Fibroblast of upper back skin (primary cell): ENCODE results near the gene COG8.
A peak's percentile ranks its signal among the peaks of the same experiment; 100 is the strongest.
"Not testable (repeated sequence)": the region's sequence is repeated elsewhere in the genome, so short reads cannot be mapped to it uniquely, and the experiment has no call there.

Experiments used
- DNase-seq: peaks from one replicate; pipeline ENCODE4 v3.0.0-alpha.2; 2013

COG8 gene

DNA sequence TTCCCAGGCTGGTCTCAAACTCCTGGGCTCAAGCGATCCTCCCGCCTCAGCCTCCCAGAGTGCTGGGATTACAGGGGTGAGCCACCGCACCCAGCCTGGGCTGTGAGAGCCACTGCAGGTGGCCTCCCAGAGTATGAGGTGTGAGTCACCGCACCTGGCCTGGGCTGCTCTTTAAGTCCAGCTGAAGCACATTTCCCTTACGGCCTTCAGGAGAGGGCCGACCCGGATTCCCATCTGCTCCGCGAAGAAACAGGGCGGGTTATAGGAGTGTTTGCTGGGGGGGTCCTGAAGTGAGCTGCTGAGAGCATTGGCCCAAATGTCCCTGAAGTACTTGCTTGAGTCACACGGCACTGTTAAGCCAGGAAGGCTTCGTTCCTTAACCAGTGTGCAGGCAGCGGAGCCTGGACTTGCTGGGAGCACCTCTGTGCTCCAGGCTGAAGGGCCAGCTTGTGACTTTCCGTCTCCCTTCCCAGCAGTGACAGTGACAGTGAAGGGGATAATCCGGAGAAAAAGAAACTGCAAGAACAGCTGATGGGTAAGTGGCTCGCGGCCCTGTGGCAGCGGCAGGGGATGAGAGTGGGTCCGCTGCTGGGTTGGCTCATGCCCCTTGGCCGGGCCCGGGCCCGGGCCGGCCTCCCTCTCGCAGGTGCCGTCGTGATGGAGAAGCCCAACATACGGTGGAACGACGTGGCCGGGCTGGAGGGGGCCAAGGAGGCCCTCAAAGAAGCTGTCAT, 21.0 kb downstream of the COG8 start:
- no peak for DNase-seq

DNA sequence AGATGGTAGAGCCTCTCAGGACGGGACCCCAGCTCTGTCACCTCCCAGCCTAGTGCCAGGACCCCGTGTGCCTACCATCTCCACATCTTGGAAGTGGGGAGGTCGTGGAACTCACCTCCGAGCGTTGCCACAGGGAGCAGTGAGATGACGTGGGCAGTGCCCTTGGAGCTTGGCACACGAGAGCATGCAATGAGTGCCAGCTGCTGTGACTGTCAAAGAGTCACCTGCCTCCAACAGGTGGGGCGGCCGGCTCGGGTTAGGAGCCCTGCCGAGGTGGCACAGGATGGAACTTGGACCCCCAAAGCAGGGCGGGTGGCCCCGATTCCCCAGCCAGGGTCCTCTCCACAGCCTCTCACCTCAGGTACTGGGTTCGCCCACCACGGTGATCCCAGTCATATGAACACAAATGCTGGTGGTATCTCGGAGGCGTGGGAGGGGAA, 22.7 kb downstream of the COG8 start:
- no peak for DNase-seq

DNA sequence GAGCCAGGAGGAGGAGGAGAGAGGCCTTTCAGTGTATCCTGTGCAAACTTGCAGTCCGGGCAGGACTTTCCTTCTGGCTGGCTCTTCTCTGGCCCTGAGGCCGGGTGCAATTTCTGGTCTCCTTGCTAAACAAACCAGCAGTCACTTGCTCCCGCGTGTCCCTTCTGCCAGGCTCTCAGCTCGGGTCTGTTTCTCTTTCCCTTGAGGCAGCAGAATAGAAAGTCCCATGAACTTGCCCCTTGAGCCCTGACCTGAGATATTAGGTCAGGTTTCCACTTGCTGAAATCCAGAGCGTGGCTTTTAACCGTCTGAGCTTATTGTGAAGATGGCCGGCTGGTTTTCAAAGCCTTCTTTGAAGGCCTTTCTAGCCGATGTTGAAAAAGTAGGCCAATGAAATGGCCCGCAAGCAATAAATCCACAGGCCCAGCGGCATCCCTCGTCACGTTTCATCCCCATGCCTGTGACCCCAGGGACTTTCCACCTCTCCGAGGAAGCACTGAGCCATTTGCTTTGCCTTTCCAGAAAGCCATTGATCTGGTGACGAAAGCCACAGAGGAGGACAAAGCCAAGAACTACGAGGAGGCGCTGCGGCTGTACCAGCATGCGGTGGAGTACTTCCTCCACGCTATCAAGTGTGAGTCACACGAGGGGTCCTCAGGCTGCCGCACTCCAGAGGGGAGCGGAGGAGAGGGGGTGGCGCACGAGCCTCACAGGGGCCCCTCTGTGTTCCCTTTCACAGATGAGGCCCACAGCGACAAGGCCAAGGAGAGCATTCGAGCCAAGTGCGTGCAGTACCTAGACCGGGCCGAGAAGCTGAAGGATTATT, 23.7 kb downstream of the COG8 start:
- DNase-seq: no peak

DNA sequence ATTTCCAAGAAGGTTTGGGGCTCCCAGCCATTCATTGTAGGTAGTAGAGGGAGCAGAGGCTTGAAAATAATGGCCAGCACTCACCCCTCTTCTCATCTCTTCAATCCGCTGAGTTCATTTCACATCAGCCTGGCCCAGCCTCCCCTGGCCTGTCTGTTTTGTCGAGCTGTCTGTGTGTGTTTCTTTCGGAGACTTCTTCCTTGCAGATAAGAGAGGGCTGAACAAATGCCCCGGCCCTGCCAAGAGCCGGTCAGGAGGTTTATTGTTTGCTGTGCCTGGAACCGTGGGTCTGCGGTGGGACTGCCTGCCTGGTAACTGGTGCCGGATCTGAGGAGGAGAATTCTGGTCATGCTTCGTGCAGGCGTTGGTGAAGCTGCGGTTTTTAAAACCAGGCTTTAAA, 24.8 kb downstream of the COG8 start:
- DNase-seq: no peak

DNA sequence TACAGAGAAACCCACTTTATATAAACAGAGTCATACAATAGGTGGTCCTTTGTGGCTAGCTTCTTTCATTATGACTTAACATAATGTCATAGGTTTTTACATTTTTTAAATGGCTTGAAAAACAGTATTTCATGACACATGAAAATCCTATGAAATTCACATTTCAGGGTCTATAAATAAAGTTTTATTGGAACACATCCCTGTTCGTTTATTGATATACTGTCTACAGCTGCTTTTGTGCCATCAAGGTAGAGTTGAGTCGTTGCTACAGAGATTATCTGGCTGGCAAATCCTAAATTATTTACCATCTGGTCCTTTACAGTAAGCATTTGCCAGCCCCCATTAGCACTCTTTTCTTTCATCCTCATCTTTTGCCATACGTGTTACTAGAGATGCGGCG, 25.9 kb downstream of the COG8 start:
- DNase-seq: no peak

DNA sequence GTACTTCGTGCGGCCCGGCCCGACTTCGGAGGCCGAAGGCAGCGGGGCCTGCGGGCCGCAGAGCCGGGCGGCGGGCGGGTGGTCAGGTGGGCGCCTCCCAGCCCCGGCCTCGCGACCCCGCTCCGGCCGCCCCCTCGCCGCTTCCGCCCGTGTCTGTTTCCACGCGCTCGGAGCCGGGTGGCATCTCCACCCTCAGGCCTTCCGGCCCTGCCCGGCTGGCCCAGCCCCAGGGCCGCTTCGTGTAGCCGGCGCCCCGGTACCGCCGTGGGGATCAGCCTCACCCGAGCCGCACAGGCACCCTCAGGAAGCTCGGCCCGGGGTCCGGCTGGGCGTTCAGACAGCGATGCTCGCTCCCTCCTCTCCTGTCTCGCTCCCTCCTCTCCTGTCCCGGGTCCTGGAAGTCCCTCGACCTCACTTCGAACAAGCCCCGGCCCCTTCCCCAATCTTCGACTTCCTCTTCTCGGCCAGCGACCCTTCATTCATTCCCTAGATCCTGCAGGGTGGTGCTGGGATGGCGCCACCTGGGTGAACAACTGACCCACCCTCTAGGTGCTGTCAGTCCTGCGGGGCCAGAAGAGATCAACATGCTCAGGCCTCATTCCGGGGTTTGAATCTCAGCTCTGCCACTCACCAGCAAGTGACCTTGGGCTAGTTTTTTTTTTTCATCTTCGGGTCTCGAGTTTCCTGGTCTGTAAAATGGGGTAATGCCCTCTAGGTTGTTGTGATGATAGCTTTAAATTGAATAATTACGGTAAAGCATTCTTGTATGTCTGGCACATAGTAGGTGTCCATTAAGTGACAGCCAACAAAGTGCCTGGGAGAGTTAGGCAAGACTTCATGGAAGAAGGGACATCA, 27.6 kb downstream of the COG8 start:
- DNase-seq: no peak

DNA sequence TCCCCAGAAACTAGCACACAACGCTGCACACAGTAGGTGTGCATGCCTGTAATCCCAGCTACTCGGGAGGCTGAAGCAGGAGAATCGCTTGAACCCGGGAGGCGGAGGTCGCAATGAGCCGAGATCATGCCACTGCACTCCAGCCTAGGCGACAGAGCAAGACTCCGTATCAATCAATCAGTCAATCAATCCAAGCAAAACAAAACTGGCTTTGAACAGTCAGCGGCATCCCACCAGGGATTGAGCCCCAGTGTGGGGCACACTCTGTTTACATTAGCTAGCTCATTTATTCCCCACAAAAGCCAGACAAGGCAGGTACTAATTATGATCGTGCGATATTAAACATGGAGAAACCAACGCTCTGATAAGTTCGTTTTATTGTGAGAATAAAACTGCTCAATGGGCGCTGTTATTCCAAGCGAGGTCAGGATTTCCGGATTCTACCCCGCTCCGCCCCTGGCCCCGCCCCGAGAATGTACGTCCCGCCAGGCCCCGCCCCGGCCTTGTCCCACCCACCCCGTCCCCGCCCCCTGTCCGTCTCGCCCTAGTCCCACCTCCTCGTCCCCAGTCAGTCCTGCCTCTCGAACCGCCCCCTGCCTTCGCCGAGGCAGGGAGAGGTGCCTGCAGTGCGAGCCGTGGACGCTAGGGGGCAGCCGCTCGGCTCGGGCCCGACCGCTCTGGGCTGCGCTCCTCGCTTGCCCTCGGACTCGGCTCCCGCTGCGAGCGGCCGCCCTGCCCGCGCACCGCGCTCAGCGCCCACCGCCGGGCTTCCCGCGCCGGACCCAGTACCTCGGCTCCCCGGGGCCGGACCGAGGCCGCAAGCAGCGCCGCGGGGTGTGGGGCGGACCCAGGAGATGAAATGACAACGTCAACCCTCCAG, 28.5 kb downstream of the COG8 start, which contains the start of gene VPS4A:
VPS4A (plus strand) TSS at position 698 of the 880 bp plus-strand sequence; CDS start at position 860, 162 bp downstream.
- DNase-seq: peak; percentile 96

DNA sequence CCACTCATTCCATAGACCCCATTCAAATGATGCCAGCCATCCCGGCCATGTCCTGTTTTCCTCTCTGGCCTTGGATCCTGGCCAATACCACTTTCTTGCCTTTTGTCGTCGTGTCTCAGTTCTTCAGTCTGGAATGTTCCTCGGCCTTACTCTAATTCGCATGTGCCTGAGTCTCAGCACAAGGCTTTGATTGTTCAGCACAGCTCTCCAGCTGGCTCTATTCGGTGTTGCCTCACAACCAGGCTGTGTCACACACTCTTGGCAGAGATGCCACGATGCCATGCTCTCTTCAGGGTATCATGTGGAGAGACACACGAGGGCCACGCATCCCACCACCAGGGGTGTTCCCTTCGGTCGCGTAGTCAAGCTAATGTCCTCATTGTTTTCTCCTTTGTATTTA, 30.0 kb downstream of the COG8 start:
- DNase-seq: no peak

DNA sequence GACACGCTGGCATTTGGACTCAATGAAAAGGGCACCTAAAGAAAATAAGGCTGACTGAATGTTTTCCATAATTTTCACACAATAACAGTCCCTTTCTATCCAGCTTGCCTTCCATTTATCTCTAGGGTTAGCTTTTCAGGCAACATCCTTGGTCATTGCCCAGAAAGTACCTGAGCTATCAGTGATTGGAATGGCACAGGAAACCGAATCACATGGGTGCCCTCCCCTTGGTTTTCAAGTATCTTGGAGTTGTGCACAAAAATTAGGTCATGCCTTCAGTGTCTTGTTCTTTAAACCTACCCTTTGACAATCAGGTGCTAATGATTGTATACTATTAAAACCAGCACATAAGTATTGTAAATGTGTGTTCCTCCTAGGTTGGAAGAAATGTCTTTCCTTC, 31.5 kb downstream of the COG8 start:
- DNase-seq: no peak

DNA sequence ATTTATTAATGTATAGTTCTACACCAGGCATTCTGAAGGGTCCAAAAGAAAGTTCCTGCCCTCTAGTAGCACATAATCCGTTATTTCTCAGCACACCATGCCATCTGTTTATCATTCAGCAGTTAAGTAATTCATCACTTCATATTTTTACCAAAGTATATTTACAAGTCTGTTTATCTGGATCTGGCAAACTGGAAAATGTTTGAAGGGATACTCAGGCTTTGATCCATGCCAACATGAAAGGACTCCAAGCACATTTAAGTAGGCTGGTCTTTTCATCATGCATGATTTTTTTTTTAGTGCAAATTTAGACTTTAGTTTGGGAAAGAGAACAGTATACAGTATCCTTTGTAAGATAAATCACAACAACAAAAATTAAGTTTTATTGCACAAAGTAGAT, 32.3 kb downstream of the COG8 start:
- DNase-seq: no peak

DNA sequence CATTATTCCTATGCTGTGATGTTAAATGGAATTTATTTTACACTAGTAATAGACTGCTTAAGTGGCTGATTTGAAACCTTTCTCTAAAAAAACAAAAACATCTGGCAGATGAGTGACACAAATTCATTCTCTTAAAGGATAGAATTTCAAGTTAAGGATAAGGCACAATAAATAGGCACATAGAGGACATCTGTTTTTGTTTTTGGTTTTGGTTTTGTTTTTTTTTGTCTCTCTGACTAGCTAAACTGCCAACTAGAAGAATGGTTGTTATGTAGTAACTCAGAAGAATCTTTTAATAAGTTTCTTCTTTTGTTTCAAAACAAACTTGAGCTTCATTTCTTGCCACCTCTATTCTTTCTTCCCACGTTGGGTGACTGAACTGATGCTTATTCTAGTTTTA, 33.3 kb downstream of the COG8 start:
- DNase-seq: no peak

DNA sequence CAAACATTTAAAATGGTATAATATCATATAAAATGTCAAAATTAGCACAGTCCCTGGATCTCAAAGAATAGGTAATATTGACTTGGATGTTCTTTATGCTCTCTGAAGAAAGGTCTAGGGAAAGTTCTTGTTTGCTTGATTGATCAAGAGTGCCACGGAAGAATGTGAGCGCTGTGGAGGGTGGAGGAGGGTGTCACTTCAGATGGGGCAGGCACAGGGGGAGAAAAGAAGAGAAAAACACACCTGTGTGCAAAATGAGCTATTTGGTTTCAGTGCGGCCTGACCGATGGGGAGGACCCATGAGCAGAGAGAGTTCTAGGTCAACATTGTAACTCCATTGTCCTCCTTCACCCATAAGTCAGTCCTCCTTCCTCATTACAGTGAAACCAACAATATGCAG, 37.1 kb downstream of the COG8 start:
- no peak for DNase-seq

DNA sequence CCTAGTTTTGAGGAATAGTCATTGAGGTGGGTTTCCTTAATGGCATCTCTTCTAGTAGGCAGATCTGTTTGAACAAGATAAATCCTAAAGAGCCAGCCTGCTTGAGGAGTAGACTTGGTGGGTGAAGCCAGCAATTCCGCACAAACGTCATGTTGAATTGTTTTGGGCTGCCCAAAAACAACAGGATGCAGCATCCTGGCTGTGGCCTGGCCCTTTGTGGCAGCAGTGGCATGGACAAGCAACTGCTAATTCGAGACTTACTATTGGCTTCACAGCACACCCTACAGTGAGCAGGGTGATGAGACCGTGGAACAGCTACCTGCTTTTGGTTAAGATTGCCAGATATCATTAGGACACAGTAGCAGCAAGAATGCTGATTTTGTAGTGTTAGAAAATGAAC, 37.5 kb downstream of the COG8 start:
- no peak for DNase-seq

DNA sequence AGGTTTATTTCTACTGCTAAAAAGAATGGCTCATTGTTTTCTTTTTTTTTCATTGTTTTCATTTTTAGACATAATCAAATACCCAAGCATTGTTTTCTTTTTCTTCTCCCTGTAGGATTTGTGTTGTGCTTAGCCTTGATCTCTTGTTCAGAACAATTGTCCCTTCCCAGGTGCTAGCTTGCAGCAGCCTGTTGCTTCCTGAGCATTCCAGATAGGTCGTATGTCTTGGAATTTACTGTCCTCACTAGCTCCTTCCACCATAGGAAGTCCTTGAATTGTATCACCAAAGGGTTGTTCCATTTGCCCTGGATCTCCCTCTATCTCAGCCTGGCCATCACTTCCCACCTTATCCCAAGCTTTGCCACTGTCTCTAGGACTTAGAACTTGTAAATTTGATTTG, 38.2 kb downstream of the COG8 start:
- DNase-seq: no peak

DNA sequence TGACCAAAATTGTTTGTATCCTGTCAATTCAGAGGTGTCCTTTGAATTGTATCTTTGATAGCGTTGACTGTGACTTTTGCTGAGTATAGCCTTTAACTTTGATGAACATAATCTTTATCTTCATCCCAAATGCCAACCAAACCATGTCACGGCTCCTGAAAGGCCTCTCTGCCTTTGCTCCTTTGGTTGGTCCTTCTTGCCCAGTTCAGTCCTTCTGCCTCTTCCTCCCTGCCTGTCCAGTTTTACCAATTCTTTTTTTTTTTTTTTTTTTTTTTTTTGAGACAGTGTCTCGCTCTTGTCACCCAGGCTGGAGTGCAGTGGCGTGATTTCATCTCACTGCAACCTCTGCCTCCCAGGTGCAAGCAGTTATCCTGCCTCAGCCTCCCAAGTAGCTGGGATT, 41.1 kb downstream of the COG8 start:
- DNase-seq: no peak

DNA sequence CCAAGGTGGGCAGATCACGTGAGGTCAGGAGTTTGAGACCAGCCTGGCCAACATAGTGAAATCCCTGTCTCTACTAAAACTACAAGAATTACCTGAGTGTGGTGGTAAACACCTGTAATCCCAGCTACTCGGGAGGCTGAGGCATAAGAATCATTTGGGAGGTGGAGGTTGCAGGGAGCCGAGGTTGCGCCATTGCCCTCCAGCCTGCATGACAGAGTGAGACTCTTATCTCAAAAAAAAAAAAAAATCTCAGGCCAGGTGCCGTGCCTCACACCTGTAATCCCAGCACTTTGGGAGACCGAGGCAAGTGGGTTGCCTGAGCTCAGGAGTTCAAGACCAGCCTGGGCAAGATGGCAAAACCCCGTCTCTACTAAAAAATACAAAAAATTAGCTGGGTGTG, 42.6 kb downstream of the COG8 start:
- DNase-seq: not testable (repeated sequence)

DNA sequence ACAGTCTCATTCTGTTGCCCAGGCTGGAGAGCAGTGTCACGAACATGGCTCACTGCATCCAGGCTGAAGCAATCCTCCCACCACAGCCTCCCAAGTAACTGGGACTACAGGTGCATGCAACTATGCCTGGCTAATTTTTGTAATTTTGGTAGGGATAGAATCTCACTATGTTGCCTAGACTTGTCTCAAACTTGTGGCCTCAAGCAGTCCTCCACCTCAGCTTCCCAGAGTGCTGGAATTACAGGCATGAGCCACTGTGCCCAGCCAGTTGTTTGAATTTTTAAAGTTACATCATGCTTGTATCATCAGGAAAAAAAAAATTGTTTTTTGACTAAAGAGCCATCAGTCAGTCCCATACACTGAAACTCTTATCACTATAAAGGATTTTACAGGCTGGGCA, 45.3 kb downstream of the COG8 start:
- peak; percentile 24 for DNase-seq

DNA sequence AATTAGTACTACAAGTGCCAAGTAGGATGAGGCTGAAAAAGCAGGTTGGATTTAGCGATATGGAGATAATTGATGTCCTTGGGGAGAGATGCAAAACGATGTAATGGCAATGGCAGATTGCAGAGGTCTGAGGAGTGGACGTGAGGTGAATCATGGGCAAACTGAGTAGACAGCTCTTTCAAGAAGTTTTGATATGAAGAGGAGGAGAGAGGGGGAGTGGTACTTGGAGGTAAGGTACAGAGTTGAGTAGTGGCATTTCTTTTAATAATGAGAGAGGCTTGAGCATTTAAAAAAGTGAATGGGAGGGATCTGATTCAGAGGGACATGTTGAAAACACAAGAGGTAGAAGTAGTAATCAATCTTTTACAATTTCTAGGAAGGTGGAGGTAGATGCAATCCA, 46.0 kb downstream of the COG8 start:
- DNase-seq: peak; percentile 21

DNA sequence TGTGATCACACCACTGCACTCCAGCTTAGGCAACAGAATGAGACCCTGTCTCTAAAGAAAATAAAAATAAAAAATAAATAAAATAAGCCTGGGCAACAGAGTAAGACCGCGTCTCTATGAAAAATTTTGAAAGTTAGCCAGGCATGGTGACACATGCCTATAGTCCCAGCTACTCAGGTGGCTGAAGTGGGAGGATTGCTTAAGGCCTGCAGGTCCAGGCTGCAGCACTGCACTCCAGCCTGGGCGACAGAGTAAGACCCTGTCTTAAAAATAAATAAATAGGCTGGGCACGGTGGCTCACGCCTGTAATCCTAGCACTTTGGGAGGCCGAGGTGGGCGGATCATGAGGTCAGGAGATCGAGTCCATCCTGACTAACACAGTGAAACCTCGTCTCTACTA, 47.7 kb downstream of the COG8 start:
- DNase-seq: not testable (repeated sequence)

DNA sequence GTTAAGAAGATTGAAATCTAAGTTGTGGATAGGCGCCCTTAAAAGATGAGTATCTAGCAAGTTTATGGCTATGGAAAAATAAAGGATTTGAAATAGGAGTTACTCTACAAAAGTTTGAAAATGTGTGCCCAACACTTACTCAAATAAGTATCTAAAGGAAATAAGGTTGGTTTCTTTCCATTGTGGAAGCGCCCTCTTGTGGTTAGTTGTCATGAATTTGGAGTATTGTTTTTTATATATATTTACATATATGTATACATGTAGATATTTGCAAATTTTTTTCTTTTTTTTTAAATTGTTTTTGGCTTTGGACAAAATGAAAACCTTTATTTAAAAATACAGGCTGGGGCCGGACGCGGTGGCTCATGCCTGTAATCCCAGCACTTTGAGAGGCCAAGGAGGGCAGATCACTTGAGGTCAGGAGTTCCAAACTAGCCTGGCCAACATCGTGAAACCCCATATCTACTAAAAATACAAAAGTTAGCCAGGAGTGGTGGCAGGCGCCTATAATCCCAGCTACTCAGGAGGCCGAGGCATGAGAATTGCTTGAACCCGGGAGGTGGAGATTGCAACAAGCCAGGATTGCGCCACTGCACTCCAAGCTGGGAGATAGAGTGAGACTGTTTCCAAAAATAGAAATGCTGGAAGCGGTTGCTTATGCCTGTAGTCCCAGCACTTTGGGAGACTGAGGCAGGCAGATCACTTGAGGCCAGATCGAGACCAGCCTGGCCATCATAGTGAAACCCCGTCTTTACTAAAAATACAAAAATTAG, 52.2 kb downstream of the COG8 start:
- peak; percentile 71 for DNase-seq

DNA sequence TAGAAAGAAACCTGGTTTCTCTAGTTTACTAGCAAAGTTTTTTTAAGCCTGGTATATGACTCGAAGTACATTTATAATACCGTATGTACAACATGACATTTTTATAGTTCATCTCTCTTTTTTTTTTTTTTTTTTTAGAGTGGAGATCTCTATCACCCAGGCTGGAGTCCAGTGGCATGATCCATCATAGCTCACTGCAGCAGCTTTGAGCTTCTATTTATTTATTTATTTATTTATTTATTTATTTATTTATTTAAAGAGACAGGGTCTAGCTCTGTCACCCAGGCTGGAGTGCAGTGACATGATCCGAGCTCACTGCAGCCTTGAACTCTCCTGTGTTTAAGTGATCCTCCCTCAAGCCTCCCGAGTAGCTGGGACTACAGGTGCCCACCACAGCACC, 54.1 kb downstream of the COG8 start:
- DNase-seq: no peak

DNA sequence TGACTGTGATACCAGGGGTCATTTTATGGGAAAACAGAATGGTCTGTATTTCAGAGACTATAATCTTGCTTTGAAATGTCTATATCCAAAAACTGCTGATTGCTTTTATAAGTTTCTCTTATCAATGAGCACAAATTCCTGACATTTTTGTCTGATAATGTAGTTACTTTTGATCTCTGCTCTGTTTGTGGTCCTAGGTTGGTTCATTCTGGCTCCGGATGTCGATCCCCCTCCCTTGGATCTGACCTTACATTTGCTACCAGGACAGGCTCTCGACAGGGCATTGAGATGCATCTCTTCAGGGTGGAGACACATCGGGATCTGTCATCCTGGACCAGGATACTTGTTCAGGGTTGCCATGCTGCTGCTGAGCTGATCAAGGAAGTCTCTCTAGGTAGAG, 55.5 kb downstream of the COG8 start:
- DNase-seq: no peak
